Bronchial epithelial cell (primary cell): ENCODE results near the gene FADS6. TPM values are rescaled to one million over a fixed set of nuclear protein-coding genes. Genes with fewer than 3 reads are reported as not detected.

ENCODE experiments used
- DNase-seq: peaks from one replicate; pipeline ENCODE4 v3.0.0-alpha.2; 2010; ENCODE audit warnings: low read depth
- FAIRE-seq: peaks from 2 replicates; lab custom pipeline; 2011; peaks lifted over from hg19 to GRCh38; lab: Jason Lieb, UNC
- H3K27me3 ChIP-seq: 2 replicates; pipeline ENCODE4 v1.5.1; 2011; ENCODE audit warnings: low read length; ENCODE audit not compliant: control insufficient read depth, insufficient read depth
- H3K36me3 ChIP-seq: 2 replicates; pipeline ENCODE4 v1.5.1; 2011; ENCODE audit warnings: low read length; ENCODE audit not compliant: control insufficient read depth, insufficient read depth
- H3K4me3 ChIP-seq: 2 replicates; pipeline ENCODE4 v1.5.1; 2011; ENCODE audit warnings: mild to moderate bottlenecking, low read depth, low read length, control low read depth
- CTCF ChIP-seq: IDR thresholded peaks from 2 replicates; pipeline ENCODE4 v1.5.1; 2011; ENCODE audit warnings: mild to moderate bottlenecking, moderate library complexity, low read length, control low read depth, inconsistent platforms; ENCODE audit not compliant: insufficient read depth, severe bottlenecking
- total RNA-seq: library from RNA; depleted of rRNA; stranded (reverse); fragments of >200 nt; gene quantifications from 2 replicates; pipeline ENCODE4 v1.2.1, GENCODE V29; 2014

Gene FADS6
- total RNA-seq, 1 donor from 2014 or later, result not detected

GRCh38 chr17:74852237-74853047 lies 41.0 kb downstream of the FADS6 start:
- Histone ChIP-seq H3K27me3 (peaks cover 18% of the 10 kb centered on the region), H3K36me3 (no peaks in the 10 kb centered on the region), H3K4me3 (no peak overlapping the region)
- DNase-seq (peak; percentile 44), FAIRE-seq (no peak)
- TF ChIP-seq CTCF, result no peak

- FAIRE-seq (no peak), DNase-seq (no peak)
- peaks cover 14% of the 10 kb centered on the region for H3K27me3 ChIP-seq
- no peak for TF ChIP-seq CTCF
- no peak overlapping the region for H3K4me3 ChIP-seq
- H3K36me3 ChIP-seq, result no peaks in the 10 kb centered on the region
Measured at GRCh38 chr17:74851612-74852236, 41.7 kb downstream of the FADS6 start.

GRCh38 chr17:74850914-74851313 lies 42.5 kb downstream of the FADS6 start:
- DNase-seq (no peak), FAIRE-seq (no peak)
- Histone ChIP-seq H3K4me3 (no peak overlapping the region), H3K36me3 (no peaks in the 10 kb centered on the region), H3K27me3 (peaks cover 14% of the 10 kb centered on the region)
- no peak for TF ChIP-seq CTCF

- FAIRE-seq (no peak), DNase-seq (no peak)
- Histone ChIP-seq H3K27me3 (peaks cover 14% of the 10 kb centered on the region), H3K4me3 (no peak overlapping the region), H3K36me3 (no peaks in the 10 kb centered on the region)
- no peak for TF ChIP-seq CTCF
Measured at GRCh38 chr17:74850310-74850709, 43.1 kb downstream of the FADS6 start.

- no peak for FAIRE-seq
- Histone ChIP-seq H3K36me3 (no peaks in the 10 kb centered on the region), H3K27me3 (peaks cover 8% of the 10 kb centered on the region), H3K4me3 (no peak overlapping the region)
- no peak for DNase-seq
- no peak for TF ChIP-seq CTCF
Measured at GRCh38 chr17:74848656-74849399, 44.6 kb downstream of the FADS6 start.
